HG02678 (cell line): ENCODE data around the gene RPL14.
A peak's percentile ranks its signal among the peaks of the same experiment; 100 is the strongest.
"Not testable (repeated sequence)": the region's sequence is repeated elsewhere in the genome, so short reads cannot be mapped to it uniquely, and the experiment has no call there.

Experiments
- ATAC-seq: cut with Tn5 transposase; IDR thresholded peaks from one replicate; pipeline ENCODE4 v1.9.1; 2021; ENCODE audit warnings: mild to moderate bottlenecking, moderate library complexity; ENCODE audit not compliant: unreplicated experiment

Gene RPL14

DNA sequence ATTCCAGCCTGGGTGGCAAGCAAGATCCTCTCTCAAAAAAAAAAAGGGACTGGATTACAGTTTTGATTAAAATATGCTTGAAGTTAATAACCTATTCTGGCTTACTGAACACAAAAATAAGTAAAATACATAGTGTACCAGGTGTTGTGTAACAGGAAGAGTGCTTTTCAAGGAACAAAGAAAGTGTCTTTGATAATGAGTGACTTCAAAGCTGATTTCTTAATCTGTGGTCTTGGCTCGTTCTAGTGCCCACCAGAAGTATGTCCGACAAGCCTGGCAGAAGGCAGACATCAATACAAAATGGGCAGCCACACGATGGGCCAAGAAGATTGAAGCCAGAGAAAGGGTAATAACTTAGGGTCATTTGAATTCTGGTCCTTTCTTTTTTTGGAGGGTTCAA, 4.0 kb downstream of the RPL14 start:
- no peak for ATAC-seq

DNA sequence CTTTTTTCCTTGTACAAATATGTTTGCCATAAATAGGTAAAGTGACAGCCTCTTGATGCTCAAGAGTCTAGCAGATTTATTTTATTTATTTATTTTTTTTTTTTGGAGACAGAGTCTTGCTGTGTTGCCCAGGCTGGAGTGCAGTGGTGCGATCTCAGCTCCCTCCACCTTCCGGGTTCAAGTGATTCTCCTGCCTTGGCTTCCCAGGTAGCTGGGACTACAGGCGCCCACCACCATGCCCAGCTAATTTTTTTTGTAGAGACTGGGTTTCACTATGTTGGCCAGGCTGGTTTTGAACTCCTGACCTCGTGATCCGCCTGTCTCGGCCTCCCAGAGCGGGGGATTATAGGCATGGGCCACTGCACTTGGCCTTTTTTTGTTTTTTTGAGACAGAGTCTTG, 5.7 kb downstream of the RPL14 start:
- not testable (repeated sequence) for ATAC-seq

DNA sequence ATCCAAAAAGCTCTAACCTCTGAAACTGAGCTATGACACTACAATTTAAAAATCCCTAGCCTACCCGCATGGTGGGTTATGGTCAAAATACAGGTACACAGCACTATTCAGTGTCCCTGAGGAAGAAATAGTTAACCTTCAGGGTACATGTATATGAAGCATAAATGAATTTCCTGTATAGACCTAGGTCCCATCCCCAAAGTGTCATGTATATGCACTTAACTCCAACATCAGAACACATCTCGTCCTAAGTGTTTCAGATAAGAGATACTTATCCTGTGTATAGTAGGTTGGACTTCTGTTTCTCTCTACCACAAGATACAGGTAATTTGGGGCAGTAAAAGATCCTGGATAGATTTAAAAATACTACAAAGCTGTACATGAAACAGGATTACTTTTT, 6.4 kb downstream of the RPL14 start:
- ATAC-seq = no peak

DNA sequence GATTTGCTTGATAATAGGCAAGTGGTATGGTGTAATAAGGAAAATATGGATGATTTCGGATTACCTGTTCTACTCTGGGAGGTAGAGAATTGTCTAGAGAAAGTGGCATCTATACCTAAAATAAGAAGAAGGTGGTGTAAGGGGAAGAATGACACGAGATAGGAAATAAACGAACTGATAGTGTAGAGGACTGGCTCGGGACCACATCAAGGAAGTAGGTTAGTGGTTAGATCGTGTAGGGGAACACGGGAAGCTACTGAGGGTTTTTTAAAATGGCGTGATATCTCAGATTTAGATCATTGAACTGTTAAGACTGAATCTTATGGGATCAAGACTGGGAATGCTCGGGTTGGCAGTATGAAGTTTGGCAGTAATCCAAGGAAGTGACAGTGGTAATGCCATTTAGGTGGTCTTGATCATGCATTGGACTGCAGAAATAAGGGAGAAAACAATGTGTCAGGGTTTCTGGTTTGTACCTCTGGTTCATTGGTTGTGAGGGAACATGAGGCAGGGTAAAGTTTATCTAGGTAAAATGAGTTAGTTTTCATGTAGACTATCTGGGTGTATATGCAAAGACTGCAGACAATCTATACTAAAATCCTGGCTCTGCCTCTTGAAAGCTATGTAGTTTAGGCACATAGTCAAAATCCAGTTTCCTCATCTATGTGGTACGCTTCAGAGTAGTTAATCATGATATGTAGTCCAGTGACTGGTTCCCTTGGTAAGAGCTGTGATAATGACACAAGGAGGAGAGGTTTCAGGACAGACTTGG, 7.4 kb downstream of the RPL14 start:
- ATAC-seq = no peak

DNA sequence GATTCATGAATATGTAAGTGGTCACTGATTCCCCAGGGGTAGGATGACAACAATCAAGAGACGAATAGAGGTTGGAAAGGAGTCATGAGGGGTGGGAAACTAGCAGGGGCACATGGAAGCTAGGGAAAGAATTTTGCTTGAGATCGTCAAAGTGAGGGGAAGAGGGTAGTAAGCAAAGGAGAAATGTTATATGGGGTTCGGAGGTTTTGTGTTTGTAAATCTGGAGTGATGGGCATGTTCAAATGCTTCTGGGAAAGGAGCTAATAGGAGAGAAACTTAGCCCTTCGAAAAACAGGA, 7.9 kb downstream of the RPL14 start:
- no peak for ATAC-seq

DNA sequence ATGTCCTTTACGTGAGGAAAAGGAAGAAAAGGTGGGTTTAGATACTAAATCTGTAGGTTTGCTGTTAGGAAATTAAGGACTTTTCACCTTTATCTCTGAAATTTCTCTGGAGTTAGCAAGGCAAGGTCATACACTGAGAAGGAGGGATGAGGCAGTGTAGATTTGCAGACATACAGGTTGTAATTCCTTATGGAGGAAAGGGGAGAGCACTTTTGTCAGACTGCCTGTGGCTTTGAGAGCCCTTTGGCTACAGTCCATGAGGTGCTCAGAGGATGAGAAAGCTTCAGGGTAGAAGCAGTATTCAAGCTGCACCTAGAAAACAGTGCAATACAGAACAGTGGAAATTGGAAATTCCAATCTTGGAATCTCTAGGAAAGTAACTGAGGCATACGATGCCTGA, 8.3 kb downstream of the RPL14 start:
- no peak for ATAC-seq

DNA sequence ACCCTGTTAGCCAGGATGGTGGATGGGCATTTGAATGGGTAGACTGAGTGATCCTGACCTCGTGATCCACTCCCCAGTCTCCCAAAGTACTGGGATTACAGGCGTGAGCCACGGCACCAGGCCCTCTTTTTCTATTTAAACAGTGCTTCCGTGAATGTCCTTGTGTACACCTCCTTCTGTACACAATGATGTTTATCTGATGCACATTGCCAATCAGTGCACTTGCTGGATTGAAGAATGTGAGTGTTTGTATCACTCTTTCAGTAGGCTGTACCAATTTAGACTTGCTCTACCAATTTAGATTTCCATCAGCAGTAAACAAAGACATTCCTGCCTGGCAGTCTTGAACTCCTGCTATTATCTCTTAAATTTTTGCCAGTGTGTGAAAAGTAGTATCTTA, 10.9 kb downstream of the RPL14 start:
- ATAC-seq = no peak

DNA sequence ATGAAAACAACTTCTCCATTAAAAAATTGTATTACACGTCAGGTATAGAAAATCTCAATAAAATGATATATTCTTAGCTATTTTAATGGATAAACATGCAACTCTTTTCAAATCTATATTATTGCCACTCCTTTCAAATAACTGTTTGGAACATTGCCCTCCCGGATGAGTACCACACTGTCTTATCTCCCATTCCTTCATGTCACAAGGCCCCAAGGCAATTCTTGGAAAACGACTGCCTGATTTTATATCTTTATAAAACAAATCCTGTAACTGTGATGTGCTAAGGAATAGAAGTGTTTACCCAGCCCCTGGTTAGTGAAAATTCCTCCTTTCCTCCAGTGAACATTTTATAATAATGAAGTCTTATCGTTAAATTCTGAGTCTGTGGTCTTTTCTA, 13.6 kb downstream of the RPL14 start:
- ATAC-seq = no peak

DNA sequence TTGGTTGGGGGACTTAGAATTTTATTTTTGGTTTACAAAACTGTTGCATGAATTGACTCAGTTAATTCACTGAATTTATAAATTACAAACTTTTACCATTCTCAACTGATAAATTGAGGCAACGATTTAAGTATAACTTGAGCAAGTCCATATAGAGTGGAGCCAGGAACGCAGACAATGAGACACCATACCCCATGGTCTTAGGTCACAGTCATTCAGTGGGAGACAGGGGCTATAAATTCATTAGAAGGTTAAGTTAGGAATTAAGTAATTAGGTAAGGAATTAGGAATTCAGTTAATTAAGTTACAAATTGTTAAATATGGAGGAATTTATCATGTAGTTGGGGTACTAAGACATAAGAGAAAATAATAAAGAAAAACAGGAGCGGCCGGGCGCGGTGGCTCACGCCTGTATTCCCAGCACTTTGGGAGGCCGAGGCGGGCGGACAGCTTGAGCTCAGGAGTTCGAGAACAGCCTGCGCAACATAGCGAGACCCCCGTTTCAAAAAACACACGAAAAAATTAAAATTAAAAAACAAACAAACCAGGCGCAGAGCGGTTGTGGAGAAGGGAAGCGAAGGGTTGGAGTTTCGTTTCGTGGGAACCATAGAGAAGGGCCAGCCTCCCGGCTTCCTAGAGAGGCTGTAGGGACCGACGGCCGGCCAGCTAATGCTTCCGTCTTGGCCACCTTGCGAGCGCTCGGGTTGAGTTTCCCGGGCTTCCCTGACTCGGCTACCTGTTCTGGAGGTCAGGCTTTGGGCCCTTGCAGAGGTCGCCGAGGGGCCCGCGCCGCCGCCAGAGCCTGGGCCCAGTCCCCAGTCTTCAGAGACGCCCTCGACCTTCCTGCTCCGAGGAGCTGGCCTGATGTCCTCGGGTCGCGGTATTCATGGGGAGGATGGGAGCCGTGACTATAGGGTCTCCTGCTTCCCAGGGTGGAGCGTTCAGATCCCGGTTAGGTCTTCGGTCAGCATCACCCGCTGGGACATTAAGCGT, 19.6 kb downstream of the RPL14 start, which contains the start of gene ZNF619:
Gene ZNF619 (plus strand): TSS at position 645 of the 993 bp plus-strand sequence. CDS start 858 bp downstream, outside the sequence.
- peak; percentile 80 for ATAC-seq

DNA sequence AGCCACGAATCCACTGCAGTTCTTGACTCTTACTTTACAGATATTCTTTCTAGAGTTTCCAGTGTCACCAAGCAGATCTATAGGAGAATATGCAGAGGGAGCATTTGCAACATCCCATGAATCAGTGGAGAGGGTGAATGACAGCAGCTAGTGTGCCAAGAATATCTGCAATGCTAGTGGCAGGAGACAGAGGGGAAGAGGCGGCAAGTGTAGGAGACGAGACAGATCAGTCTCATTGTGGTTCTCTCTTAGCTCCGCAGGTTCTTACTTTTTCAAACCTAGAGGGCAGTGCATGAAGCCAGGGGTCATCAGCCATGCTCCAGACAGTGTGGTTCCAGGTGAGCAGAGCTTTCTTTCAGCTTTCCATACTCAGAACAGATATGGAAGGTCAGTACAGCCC, 20.5 kb downstream of the RPL14 start:
- peak; percentile 8 for ATAC-seq

DNA sequence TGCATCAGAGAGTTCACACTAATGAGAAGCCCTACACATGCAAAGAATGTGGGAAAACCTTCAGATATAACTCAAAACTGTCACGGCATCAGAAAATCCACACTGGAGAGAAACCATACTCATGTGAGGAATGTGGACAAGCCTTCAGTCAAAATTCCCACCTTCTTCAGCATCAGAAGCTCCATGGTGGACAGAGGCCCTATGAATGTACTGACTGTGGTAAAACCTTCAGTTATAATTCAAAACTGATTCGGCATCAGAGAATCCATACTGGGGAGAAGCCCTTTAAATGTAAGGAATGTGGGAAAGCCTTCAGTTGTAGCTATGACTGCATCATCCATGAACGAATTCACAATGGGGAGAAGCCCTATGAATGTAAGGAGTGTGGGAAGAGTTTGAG, 30.0 kb downstream of the RPL14 start:
- no peak for ATAC-seq

DNA sequence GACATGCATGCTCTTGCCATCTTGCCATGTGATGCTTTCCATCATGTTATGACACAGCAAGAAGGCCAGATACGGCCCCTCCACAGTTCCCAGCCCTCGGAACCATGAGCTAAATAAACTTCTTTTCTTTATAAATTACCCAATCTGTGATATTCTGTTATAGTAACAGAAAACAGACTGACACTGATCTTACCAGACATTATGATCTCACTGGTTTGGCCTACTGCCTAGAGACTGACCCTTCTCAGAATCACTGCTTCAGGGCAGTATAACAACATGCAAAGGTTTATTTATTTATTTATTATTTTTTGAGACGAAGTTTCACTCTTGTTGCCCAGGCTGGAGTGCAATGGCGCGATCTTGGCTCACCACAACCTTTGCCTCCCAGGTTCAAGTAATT, 33.8 kb downstream of the RPL14 start:
- ATAC-seq = no peak

DNA sequence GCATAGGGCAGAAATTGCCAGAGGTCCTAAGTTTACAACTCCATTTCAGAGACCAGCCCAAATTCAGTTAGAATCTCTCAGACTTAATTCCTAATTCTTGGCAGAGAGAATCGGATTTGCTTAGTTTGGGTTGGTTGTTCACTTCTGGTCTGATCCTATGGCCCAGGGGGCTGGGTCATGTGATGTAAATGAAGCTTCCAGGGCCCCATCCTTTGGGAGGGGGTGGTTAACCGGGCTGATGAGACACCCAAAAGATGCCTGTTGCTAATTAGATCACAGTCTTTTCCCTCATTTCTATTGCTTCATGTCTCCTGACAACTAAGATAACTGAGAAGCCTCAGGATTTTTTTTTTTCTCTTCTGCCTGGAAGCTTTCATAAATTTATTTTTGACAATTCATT, 37.6 kb downstream of the RPL14 start:
- no peak for ATAC-seq

DNA sequence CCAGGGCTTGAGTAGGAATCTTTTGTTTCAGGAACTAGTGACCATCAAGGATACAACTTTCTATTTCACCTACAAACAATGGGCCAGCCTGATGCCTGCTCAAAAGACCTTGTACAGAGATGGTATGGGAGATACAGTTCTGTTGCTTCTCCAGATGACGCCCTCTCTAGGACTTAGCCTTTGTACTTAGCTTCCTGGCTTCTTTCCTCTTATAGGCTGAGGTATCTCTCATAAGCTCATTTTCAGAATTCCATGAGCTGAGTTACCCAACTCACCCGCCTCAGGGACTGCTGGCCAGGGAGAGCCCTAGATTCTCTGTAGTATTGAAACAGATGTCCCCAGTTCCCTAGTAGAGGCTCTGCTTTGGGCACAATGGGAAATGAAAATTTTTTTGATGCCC, 40.1 kb downstream of the RPL14 start:
- no peak for ATAC-seq

DNA sequence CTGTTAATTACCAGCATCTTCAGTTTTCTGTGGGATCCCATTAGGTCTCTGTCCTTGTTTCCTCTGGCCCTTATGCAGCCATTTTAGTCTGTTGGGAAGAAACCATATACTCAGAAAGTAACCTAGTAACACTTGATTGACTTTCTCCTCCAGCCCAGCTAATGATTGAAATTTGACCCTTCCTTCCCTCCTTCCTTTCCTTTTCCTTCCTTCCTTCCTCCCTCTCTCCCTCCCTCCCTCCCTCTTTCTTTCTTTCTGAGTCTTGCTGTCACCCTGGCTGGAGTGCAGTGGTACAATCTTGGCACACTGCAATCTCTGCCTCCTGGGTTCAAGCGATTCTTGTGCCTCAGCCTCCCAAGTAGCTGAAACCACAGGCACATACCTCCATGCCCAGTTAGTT, 42.8 kb downstream of the RPL14 start:
- ATAC-seq = no peak

DNA sequence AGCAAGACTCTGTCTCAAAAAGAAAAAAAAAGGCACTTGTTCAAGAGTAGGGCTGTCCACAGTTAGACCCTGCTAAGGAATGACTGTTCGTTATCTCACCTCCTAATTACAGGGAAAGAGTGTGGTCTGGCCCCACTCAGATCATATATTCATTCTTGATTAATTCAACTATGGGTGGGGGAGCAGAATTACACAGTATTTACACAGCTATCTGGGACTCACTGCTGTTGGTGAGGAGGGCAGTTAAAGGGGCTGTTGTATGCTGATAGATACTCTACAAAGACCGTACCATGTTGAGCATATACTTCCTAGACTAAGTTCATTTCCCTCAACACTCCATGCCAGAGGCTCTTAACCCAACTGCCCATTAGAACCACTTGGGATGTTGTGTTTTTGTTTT, 44.9 kb downstream of the RPL14 start:
- ATAC-seq = no peak

DNA sequence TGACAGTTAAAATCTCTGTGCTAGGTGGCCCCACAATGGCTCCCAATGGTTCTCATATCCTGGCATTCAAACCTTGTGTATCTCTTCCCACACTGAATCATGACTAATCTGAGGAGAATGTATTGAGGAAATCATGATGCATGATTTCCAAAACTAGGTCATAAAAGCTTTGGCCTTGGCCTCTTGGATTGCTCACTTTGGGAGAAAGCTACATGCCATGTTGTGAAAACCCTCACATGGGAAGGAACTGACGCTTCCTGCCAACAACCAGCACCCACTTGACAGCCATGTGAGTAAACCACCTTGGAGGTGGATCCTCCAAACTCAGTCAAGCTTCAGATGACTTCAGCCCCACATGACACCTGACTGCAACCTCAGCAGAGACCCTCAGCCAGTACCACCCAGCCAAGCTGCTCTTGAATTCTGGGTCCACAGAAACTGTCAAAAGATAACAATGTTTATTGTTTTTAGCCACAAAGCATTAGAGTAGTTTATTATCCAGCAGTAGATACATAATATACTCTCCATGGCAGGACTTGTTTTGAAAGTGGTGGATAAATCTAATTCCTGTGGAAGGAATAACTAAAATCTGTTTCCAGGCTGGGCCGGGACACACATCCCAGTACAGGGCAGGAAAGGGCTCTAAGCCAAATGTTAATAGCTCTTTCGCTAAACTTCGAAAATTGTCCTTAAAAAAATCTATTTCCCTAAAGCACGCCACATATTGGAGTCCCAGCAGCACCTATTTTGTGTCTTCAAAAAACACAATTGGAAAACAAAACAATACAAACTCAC, 47.7 kb downstream of the RPL14 start:
- no peak for ATAC-seq

DNA sequence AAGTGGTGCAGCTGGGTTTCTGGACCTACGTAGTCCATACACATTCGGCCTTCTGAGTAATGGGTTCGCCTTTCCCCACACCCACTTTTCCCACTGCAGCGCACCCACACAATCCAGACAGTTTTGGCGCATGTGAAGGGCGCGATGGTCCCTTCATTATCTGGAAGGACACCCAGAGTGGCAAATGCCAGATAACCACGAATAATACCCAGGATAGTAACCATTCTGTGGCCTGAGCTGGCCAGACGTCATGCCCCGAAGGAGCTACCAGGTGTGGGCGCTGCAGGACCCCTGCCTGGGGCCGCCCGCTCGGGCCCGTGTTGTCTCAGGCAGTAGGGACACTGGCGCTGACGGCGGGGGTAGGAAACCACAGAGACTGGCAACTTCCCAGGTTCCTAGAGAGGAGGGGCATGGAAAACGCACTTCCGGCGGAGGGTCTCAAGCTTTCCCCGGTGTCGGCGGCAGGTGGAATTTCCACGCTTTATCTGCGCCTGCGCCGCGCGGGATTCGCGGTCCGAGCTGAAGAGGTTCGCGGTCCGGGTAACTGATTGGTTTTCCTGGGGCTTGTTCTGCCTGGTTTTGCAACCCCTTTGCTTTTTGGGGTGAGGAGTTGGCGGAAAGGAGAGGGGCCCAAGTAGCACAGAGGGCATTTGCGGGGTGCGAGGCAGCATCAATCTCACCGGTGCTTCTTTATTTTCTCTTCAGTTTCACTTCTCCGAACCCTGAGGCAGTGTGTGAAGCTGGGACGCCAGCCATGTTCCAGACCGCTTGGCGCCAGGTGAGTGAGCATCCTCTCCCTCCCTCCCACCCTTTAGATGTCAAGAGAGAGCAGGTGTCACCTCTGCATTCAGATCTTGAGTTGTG, 48.7 kb downstream of the RPL14 start, which contains the start of gene ZNF620:
Gene ZNF620 (plus strand): TSS at position 441 of the 864 bp plus-strand sequence. CDS start 314 bp downstream, at position 755.
- ATAC-seq = peak; percentile 81

DNA sequence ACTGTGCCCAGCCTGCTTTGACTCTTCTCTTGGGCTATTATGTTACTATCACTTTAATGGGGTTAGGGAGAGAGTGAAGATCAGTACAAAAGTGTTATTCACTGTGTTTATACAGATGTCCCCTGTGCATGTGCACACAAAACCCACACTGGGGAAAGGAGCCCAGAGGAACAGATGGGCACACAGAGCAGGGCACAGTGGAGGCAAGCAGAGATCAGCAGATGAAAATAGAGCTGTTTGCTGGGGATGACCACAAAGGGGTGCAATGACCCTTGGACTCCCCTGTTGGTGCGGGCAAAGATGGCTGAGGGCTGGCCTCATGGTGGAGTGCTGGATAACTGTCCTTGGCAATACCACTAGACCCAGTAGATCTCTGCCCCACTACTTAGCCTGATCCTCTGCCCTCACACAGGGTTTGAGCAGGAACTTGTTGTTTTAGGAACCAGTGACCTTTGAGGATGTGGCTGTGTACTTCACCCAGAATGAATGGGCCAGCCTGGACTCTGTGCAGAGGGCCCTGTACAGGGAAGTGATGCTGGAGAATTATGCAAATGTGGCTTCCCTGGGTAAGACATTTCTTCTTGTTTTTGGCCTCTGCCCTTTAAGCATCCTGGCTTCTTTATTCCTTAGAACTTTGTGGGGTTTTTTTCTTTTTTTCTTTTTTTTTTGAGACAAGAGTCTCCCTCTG, 54.0 kb downstream of the RPL14 start:
- ATAC-seq = no peak

DNA sequence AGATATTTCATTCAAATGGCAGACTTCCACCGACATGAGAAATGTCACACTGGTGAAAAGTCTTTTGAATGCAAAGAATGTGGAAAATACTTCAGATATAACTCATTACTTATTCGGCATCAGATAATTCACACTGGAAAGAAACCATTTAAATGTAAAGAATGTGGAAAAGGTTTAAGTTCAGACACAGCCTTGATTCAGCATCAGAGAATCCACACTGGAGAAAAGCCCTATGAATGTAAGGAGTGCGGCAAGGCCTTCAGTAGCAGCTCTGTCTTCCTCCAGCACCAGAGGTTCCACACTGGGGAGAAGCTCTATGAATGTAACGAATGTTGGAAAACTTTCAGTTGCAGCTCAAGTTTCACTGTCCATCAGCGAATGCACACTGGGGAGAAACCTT, 59.1 kb downstream of the RPL14 start:
- ATAC-seq = no peak
